GM23338 (cell line): ENCODE data around the gene NLGN1.

Experiments used
- CTCF ChIP-seq, 2 experiments: fragments of 200-600 bp in 1 of 2; sonication (generic) in 1 of 2; conservative IDR thresholded peaks; 2 replicates each; pipeline versions ENCODE4 v1.5.1 to v1.6.1; 2016 to 2017; ENCODE audit warnings: antibody characterized with exemption in 2 of 2, low read depth in 2 of 2, mild to moderate bottlenecking in 2 of 2, moderate library complexity in 1 of 2
- EZH2 ChIP-seq: fragments of 200-600 bp; sonication (generic); IDR thresholded peaks from one replicate; pipeline ENCODE4 v1.8.0; 2017; ENCODE audit warnings: antibody characterized with exemption, mild to moderate bottlenecking, low read depth; ENCODE audit not compliant: unreplicated experiment
- POLR2AphosphoS5 ChIP-seq: IDR thresholded peaks from 2 replicates; pipeline ENCODE4 v1.6.1; 2016; ENCODE audit warnings: antibody characterized with exemption, low read depth
- REST ChIP-seq: IDR thresholded peaks from one replicate; pipeline ENCODE4 v1.6.1; 2018; ENCODE audit warnings: antibody characterized with exemption; ENCODE audit not compliant: unreplicated experiment

- TF ChIP-seq CTCF (conservative IDR thresholded peaks at IDR 0.05; ENCODE audit: low read depth in 2 of 2) (no peak), REST (no peak), POLR2AphosphoS5 (no peak), EZH2 (no peak)
These were observed 802.2 kb downstream of the NLGN1 start for GRCh38 chr3:174199696-174200095.
